ENCODE results near the gene SERGEF. TPM values are rescaled to one million over a fixed set of nuclear protein-coding genes. Genes with fewer than 3 reads are reported as not detected.

SERGEF gene
- polyA plus RNA-seq, 2 of the 4 experiments (the other 2 are of a cell fraction) = 20.7 to 24.1 TPM

DNA sequence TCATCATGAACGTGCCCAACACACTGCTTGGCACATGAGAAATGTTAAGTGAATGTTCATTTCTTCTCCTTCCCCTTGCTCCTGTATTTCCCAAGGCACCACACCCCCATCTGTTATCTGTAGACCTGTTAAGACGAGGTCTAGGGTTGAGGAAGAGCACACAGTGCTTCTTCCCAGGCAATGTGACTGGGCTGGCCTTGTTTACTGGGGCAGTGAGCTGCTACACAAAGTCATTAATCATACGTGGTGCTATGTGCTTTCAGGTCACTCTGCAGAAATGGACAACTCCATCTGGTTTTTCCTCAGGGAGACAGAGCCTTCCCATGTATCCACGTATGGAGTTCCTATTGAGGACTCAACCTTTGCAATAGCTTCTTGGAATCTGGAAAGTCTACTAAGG, 159.6 kb downstream of the SERGEF start:
- ChIA-PET CTCF (interaction anchor here (1.5 kb wide), 1 partner anchor 17 kb away, joined by 3 read pairs; no protein-coding TSS in a partner anchor), POLR2A (no interaction called here)
- no peak for TF ChIP-seq NPAS2 (CRISPR knock-in tag; IDR thresholded peaks at IDR 0.05; ENCODE audit: borderline replicate concordance)
- no peak for TF ChIP-seq HOXA7 (CRISPR knock-in tag; IDR thresholded peaks at IDR 0.05)
- no peak for TF ChIP-seq MYC (IDR thresholded peaks at IDR 0.05; ENCODE audit: borderline replicate concordance, low read length)
- no peak for TF ChIP-seq SMC3 (IDR thresholded peaks at IDR 0.05)
- TF ChIP-seq CHD4 (IDR thresholded peaks at IDR 0.05; ENCODE audit: borderline replicate concordance) = no peak
- TF ChIP-seq, protein P1, sequence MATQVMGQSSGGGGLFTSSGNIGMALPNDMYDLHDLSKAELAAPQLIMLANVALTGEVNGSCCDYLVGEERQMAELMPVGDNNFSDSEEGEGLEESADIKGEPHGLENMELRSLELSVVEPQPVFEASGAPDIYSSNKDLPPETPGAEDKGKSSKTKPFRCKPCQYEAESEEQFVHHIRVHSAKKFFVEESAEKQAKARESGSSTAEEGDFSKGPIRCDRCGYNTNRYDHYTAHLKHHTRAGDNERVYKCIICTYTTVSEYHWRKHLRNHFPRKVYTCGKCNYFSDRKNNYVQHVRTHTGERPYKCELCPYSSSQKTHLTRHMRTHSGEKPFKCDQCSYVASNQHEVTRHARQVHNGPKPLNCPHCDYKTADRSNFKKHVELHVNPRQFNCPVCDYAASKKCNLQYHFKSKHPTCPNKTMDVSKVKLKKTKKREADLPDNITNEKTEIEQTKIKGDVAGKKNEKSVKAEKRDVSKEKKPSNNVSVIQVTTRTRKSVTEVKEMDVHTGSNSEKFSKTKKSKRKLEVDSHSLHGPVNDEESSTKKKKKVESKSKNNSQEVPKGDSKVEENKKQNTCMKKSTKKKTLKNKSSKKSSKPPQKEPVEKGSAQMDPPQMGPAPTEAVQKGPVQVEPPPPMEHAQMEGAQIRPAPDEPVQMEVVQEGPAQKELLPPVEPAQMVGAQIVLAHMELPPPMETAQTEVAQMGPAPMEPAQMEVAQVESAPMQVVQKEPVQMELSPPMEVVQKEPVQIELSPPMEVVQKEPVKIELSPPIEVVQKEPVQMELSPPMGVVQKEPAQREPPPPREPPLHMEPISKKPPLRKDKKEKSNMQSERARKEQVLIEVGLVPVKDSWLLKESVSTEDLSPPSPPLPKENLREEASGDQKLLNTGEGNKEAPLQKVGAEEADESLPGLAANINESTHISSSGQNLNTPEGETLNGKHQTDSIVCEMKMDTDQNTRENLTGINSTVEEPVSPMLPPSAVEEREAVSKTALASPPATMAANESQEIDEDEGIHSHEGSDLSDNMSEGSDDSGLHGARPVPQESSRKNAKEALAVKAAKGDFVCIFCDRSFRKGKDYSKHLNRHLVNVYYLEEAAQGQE (IDR thresholded peaks at IDR 0.05) = no peak
- TF ChIP-seq KDM5A (IDR thresholded peaks at IDR 0.05) = no peak
- TF ChIP-seq, protein P2, sequence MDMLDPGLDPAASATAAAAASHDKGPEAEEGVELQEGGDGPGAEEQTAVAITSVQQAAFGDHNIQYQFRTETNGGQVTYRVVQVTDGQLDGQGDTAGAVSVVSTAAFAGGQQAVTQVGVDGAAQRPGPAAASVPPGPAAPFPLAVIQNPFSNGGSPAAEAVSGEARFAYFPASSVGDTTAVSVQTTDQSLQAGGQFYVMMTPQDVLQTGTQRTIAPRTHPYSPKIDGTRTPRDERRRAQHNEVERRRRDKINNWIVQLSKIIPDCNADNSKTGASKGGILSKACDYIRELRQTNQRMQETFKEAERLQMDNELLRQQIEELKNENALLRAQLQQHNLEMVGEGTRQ (IDR thresholded peaks at IDR 0.05) = no peak
- no peak for TF ChIP-seq GATA3 (IDR thresholded peaks at IDR 0.05; ENCODE audit: borderline replicate concordance)
- TF ChIP-seq, protein P3, sequence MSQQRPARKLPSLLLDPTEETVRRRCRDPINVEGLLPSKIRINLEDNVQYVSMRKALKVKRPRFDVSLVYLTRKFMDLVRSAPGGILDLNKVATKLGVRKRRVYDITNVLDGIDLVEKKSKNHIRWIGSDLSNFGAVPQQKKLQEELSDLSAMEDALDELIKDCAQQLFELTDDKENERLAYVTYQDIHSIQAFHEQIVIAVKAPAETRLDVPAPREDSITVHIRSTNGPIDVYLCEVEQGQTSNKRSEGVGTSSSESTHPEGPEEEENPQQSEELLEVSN (IDR thresholded peaks at IDR 0.05; ENCODE audit: borderline replicate concordance, low read depth) = no peak
- TF ChIP-seq RCOR1 (IDR thresholded peaks at IDR 0.05; ENCODE audit: low read depth, low read length) = no peak
- no peak for TF ChIP-seq POLR2A (IDR thresholded peaks at IDR 0.05; ENCODE audit: low read length)
- no peak for TF ChIP-seq HOXB13 (CRISPR knock-in tag; IDR thresholded peaks at IDR 0.05; ENCODE audit: low read depth)
- no peak for TF ChIP-seq HOXB5 (CRISPR knock-in tag; IDR thresholded peaks at IDR 0.05)
- TF ChIP-seq, protein P4, sequence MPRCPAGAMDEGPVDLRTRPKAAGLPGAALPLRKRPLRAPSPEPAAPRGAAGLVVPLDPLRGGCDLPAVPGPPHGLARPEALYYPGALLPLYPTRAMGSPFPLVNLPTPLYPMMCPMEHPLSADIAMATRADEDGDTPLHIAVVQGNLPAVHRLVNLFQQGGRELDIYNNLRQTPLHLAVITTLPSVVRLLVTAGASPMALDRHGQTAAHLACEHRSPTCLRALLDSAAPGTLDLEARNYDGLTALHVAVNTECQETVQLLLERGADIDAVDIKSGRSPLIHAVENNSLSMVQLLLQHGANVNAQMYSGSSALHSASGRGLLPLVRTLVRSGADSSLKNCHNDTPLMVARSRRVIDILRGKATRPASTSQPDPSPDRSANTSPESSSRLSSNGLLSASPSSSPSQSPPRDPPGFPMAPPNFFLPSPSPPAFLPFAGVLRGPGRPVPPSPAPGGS (IDR thresholded peaks at IDR 0.05) = no peak
- TF ChIP-seq MAZ (IDR thresholded peaks at IDR 0.05; ENCODE audit: borderline replicate concordance, low read depth, low read length) = no peak
- no peak overlapping the region for H3K27ac ChIP-seq
- H3K4me3 ChIP-seq = no peak overlapping the region
- WGBS (ENCODE audit: missing lambda C conversion rate) = 88% methylated on average over 4 of the region's 4 CpGs
- H3K9me3 ChIP-seq = no peaks in the 10 kb centered on the region
- no peaks in the 10 kb centered on the region for H3K4me1 ChIP-seq
- H3K4me2 ChIP-seq = no peak overlapping the region
- ATAC-seq (no peak), DNase-seq (ENCODE audit: low read depth in 1 of 2, low spot score in 1 of 2) (no peak), FAIRE-seq (no peak)

DNA sequence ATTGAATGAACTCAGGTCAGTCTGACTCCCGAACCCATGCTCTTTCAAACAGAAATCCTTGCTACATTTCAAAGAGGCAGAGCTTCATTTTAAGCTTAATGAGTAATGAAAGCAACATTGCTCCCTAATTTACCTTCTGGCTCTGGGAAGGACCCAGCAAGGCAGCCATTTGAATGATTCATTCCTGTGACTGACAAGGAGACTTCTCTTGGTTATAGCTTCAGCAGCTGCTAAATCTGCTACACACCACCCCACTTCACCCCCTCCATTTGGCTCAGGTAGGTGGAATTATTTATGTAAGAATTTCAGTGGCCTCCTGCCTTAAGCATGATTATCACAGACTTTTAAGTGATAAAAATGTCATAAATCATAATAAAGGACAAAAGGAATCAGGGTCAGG, 160.6 kb downstream of the SERGEF start:
- no peak for ATAC-seq
- Histone ChIP-seq H3K9me3 (no peaks in the 10 kb centered on the region), H3K4me2 (no peak overlapping the region), H3K4me3 (no peak overlapping the region), H3K4me1 (no peaks in the 10 kb centered on the region), H3K27ac (no peak overlapping the region)
- DNase-seq (ENCODE audit: low read depth in 1 of 2, low spot score in 1 of 2) = no peak
- ChIA-PET CTCF (interaction anchor here (1.4 to 1.5 kb wide), 2 partner anchors 24 to 85 kb away, joined by 3 to 4 read pairs; no protein-coding TSS in a partner anchor), POLR2A (no interaction called here)
- FAIRE-seq = no peak
- 78% methylated on average over 1 of the region's 1 CpG for WGBS (ENCODE audit: missing lambda C conversion rate)
- TF ChIP-seq, protein P3 (IDR thresholded peaks at IDR 0.05; ENCODE audit: borderline replicate concordance, low read depth) = no peak
- TF ChIP-seq, protein P1 (IDR thresholded peaks at IDR 0.05) = no peak
- TF ChIP-seq HOXB5 (CRISPR knock-in tag; IDR thresholded peaks at IDR 0.05) (no peak), CHD4 (IDR thresholded peaks at IDR 0.05; ENCODE audit: borderline replicate concordance) (no peak), SMC3 (IDR thresholded peaks at IDR 0.05) (no peak), HOXA7 (CRISPR knock-in tag; IDR thresholded peaks at IDR 0.05) (no peak), PHF8 (IDR thresholded peaks at IDR 0.05; ENCODE audit: borderline replicate concordance, low read depth) (no peak), MYC (IDR thresholded peaks at IDR 0.05; ENCODE audit: borderline replicate concordance, low read length) (no peak), ZSCAN20 (CRISPR knock-in tag; IDR thresholded peaks at IDR 0.05) (no peak), FOSL2 (IDR thresholded peaks at IDR 0.05) (no peak), FOSL2 (CRISPR knock-in tag; IDR thresholded peaks at IDR 0.05) (no peak), NR3C1 (IDR thresholded peaks at IDR 0.05) (no peak)
- TF ChIP-seq, protein P4 (IDR thresholded peaks at IDR 0.05) = no peak
- TF ChIP-seq, protein P5, sequence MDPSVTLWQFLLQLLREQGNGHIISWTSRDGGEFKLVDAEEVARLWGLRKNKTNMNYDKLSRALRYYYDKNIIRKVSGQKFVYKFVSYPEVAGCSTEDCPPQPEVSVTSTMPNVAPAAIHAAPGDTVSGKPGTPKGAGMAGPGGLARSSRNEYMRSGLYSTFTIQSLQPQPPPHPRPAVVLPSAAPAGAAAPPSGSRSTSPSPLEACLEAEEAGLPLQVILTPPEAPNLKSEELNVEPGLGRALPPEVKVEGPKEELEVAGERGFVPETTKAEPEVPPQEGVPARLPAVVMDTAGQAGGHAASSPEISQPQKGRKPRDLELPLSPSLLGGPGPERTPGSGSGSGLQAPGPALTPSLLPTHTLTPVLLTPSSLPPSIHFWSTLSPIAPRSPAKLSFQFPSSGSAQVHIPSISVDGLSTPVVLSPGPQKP (IDR thresholded peaks at IDR 0.05; ENCODE audit: low read depth, low read length) = no peak

All from A549 (cell line).